ENCODE results near the gene SPRY4. TPM values are rescaled to one million over a fixed set of nuclear protein-coding genes. Genes with fewer than 3 reads are reported as not detected.

The SPRY4 gene
- total RNA-seq, 3 donors from 2014 or later = 2.6 to 3.3 (median 3.0) TPM

Other genes starting within 250 kb of the SPRY4 start
- gene NDFIP1, start 216.2 kb downstream of the SPRY4 start, total RNA-seq = 100 to 1,000 TPM; 115 to 145 (median 117) TPM